Neural cell (in vitro differentiated cells): ENCODE results near the gene EHD1. TPM values are rescaled to one million over a fixed set of nuclear protein-coding genes. Genes with fewer than 3 reads are reported as not detected.

Experiments used
- H2AFZ ChIP-seq: fragments of 200-600, 300-800 bp; sonication (generic), shearing (Covaris generic); 2 replicates; pipeline ENCODE4 v1.6.0; 2014; ENCODE audit warnings: low read depth, mild to moderate bottlenecking, antibody characterized with exemption, low read length, moderate library complexity
- H3F3A ChIP-seq: fragments of 200-600 bp; shearing (Covaris generic); 2 replicates; pipeline ENCODE4 v1.6.1; 2016; ENCODE audit warnings: mild to moderate bottlenecking, moderate library complexity, mixed read lengths, antibody characterized with exemption, low read length; ENCODE audit not compliant: insufficient read depth, poor library complexity, severe bottlenecking
- H3K27ac ChIP-seq: fragments of 200-600, 300-800 bp; sonication (generic), shearing (Covaris generic); 2 replicates; pipeline ENCODE4 v1.5.1; 2014; ENCODE audit warnings: mild to moderate bottlenecking, low read length, moderate library complexity
- H3K27me3 ChIP-seq: fragments of 300-800, 200-600 bp; sonication (generic), shearing (Covaris generic); 2 replicates; pipeline ENCODE4 v1.6.0; 2014; ENCODE audit warnings: mild to moderate bottlenecking, low read depth, low read length, moderate library complexity; ENCODE audit not compliant: insufficient read depth
- H3K36me3 ChIP-seq: fragments of 300-800, 200-600 bp; sonication (generic), shearing (Covaris generic); 2 replicates; pipeline ENCODE4 v1.5.1; 2014; ENCODE audit warnings: mild to moderate bottlenecking, antibody characterized with exemption, low read length, moderate library complexity; ENCODE audit not compliant: insufficient read depth
- H3K4me2 ChIP-seq: fragments of 300-800, 200-600 bp; sonication (generic), shearing (Covaris generic); 2 replicates; pipeline ENCODE4 v1.6.0; 2014; ENCODE audit warnings: mild to moderate bottlenecking, low read length
- H3K4me3 ChIP-seq: fragments of 300-800, 200-600 bp; sonication (generic), shearing (Covaris generic); 2 replicates; pipeline ENCODE4 v1.5.1; 2014; ENCODE audit warnings: mild to moderate bottlenecking, low read length, moderate library complexity
- H3K79me2 ChIP-seq: fragments of 200-600 bp; shearing (Covaris generic); replicated peaks from 2 replicates; pipeline ENCODE4 v1.6.0; 2014; ENCODE audit warnings: mild to moderate bottlenecking, low read length, moderate library complexity; ENCODE audit not compliant: insufficient read depth
- H3K9ac ChIP-seq: fragments of 300-800, 200-600 bp; sonication (generic), shearing (Covaris generic); 2 replicates; pipeline ENCODE4 v1.6.1; 2016; ENCODE audit warnings: mild to moderate bottlenecking, low read length, mixed read lengths
- H3K9me2 ChIP-seq: fragments of 200-600 bp; shearing (Covaris generic); 2 replicates; pipeline ENCODE4 v1.6.1; 2016; ENCODE audit warnings: mild to moderate bottlenecking, low read length, mixed read lengths; ENCODE audit not compliant: insufficient read depth
- H3K9me3 ChIP-seq: fragments of 200-600, 300-800 bp; sonication (generic), shearing (Covaris generic); 2 replicates; pipeline ENCODE4 v1.6.1; 2016; ENCODE audit warnings: mild to moderate bottlenecking, mixed run types, low read length, moderate library complexity, mixed read lengths
- H4K20me1 ChIP-seq: fragments of 200-600 bp; shearing (Covaris generic); 2 replicates; pipeline ENCODE4 v1.6.1; 2016; ENCODE audit warnings: mild to moderate bottlenecking, mixed run types; ENCODE audit not compliant: insufficient read depth
- EP300 ChIP-seq: fragments of 450-650 bp; conservative IDR thresholded peaks from 2 replicates; pipeline ENCODE4 v1.6.1; 2014; ENCODE audit warnings: antibody characterized with exemption, mild to moderate bottlenecking, moderate library complexity; ENCODE audit not compliant: poor library complexity, severe bottlenecking
- EZH2 ChIP-seq: fragments of 200-600, 300-800 bp; shearing (Covaris generic), sonication (generic); IDR thresholded peaks from 2 replicates; pipeline ENCODE4 v1.6.1; 2014; ENCODE audit warnings: antibody characterized with exemption, low read length, borderline replicate concordance, mild to moderate bottlenecking; ENCODE audit not compliant: insufficient read depth, poor library complexity, severe bottlenecking
- MXI1 ChIP-seq: fragments of 450-650 bp; conservative IDR thresholded peaks from 2 replicates; pipeline ENCODE4 v1.6.1; 2014; ENCODE audit warnings: antibody characterized with exemption, mild to moderate bottlenecking; ENCODE audit not compliant: poor library complexity, severe bottlenecking
- POLR2AphosphoS5 ChIP-seq: IDR thresholded peaks from 2 replicates; pipeline ENCODE4 v1.6.1; 2012
- RAD21 ChIP-seq: fragments of 450-650 bp; conservative IDR thresholded peaks from 2 replicates; pipeline ENCODE4 v1.6.1; 2014; ENCODE audit warnings: antibody characterized with exemption, mild to moderate bottlenecking, moderate library complexity
- SMC3 ChIP-seq: fragments of 450-650 bp; conservative IDR thresholded peaks from 2 replicates; pipeline ENCODE4 v1.6.1; 2014; ENCODE audit warnings: antibody characterized with exemption, mild to moderate bottlenecking, moderate library complexity; ENCODE audit not compliant: poor library complexity
- TAF1 ChIP-seq: IDR thresholded peaks from 2 replicates; pipeline ENCODE4 v1.6.1; 2012; ENCODE audit warnings: low read depth
- polyA plus RNA-seq: library from polyadenylated mRNA; depleted of rRNA; stranded (reverse); fragments of >200 nt; gene quantifications from 2 replicates; pipeline ENCODE4 v1.2.3, GENCODE V29; 2014
- TF ChIP-seq, protein P1 (sequence below): fragments of 450-650 bp; IDR thresholded peaks from 2 replicates; pipeline ENCODE4 v1.5.1; 2014; ENCODE audit warnings: antibody characterized with exemption, mild to moderate bottlenecking, moderate library complexity; ENCODE audit not compliant: poor library complexity, severe bottlenecking
- TF ChIP-seq, protein P2 (sequence below): IDR thresholded peaks from 2 replicates; pipeline ENCODE4 v1.6.1; 2012; ENCODE audit warnings: borderline replicate concordance

EHD1 gene
- polyA plus RNA-seq, 1 donor from 2014 or later, result 26.4 TPM

DNA sequence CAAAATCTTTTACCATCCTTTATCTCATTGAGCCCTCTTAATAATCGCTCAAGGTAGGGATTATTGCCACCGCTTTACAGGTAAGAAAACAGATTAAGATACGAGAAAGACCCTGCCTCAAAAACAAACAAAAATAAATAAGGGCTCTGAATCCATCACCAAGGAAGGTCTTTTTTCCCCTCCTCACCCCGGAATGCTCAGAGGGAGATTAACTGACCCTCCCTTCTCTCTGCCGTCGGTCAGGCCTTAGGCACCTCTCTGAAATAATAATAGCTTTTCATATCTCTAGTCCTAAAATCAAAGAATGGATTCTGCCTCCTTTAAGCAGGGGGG is 39.2 kb upstream of the EHD1 start:
- no peak overlapping the region for H3K27ac ChIP-seq
- H3K36me3 ChIP-seq, result no peaks in the 10 kb centered on the region
- peaks cover 7% of the 10 kb centered on the region for H3K79me2 ChIP-seq
- H3K4me2 ChIP-seq, result no peak overlapping the region
- H3K9me3 ChIP-seq, result no peaks in the 10 kb centered on the region
- no peak for TF ChIP-seq POLR2AphosphoS5
- H3K9ac ChIP-seq, result peak overlapping the region; percentile 15
- no peaks in the 10 kb centered on the region for H4K20me1 ChIP-seq
- no peaks in the 10 kb centered on the region for H3K9me2 ChIP-seq
- H2AFZ ChIP-seq, result peak overlapping the region; percentile 43
- H3K27me3 ChIP-seq, result no peaks in the 10 kb centered on the region
- H3K4me3 ChIP-seq, result peak overlapping the region; percentile 72
- H3F3A ChIP-seq, result no peaks in the 10 kb centered on the region

DNA sequence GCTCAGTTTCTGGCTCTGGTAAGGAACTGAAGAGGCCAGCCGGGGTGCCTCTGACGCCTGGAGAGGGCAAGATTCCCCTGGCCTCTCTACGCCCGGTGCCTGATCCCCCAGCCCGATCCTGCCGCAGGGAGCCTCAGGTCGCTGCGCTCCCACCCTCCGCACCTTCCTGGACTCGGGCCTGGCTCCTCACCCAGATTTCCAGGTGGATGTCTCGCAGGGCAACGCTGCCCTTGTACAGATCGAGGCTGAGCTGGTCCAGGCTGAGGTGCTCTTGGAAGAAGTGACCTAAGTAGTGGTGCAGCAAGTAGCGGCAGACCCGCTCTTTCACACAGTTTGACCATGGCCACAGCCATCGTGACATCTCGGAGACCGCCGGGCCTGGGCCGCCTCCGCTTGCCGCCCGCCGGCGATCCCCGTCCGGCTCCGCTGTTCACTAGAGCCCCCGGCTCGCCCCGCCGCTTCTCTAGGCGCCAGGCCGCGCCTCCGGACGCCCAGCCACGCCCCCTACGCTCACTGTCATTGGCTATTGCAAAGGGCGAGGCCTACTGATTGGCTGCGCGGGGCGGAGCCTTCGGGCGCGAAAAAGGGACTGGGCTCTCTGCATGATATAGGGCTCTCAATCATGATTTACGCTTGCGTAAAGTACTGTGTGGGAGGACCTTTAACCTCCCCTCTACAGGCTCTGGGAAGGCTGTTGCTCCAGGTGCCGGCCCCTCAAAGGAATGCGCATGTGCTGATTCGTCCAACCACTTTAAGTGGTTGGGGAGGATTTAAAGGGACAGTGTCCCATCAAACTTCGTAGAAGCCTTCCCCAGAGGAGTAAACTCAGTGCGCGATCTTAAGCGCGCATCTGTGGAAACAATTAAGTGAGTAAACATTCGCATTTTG is 38.6 kb upstream of the EHD1 start, which contains the start of gene ATG2A:
ATG2A (minus strand) TSS at position 435 of the 888 bp plus-strand sequence; CDS start at position 361, 74 bp downstream.
- H3F3A ChIP-seq, result no peaks in the 10 kb centered on the region
- H3K4me2 ChIP-seq, result peak within 1 kb of the TSS; percentile 84
- no peaks in the 10 kb centered on the region for H3K9me3 ChIP-seq
- H2AFZ ChIP-seq, result peak within 1 kb of the TSS; percentile 43
- peak within 1 kb of the TSS; percentile 52 for H3K27ac ChIP-seq
- H3K4me3 ChIP-seq, result peak within 1 kb of the TSS; percentile 72
- peak within 1 kb of the TSS; percentile 78 for H3K9ac ChIP-seq
- H3K9me2 ChIP-seq, result no peaks in the 10 kb centered on the region
- TF ChIP-seq EP300, result no peak
- TF ChIP-seq RAD21, result peak; percentile 15
- TF ChIP-seq MXI1, result peak; percentile 100
- no peak for TF ChIP-seq EZH2
- TF ChIP-seq POLR2AphosphoS5, result peak; percentile 57
- TF ChIP-seq, protein P1, sequence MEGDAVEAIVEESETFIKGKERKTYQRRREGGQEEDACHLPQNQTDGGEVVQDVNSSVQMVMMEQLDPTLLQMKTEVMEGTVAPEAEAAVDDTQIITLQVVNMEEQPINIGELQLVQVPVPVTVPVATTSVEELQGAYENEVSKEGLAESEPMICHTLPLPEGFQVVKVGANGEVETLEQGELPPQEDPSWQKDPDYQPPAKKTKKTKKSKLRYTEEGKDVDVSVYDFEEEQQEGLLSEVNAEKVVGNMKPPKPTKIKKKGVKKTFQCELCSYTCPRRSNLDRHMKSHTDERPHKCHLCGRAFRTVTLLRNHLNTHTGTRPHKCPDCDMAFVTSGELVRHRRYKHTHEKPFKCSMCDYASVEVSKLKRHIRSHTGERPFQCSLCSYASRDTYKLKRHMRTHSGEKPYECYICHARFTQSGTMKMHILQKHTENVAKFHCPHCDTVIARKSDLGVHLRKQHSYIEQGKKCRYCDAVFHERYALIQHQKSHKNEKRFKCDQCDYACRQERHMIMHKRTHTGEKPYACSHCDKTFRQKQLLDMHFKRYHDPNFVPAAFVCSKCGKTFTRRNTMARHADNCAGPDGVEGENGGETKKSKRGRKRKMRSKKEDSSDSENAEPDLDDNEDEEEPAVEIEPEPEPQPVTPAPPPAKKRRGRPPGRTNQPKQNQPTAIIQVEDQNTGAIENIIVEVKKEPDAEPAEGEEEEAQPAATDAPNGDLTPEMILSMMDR, result no peak
- TF ChIP-seq, protein P2, sequence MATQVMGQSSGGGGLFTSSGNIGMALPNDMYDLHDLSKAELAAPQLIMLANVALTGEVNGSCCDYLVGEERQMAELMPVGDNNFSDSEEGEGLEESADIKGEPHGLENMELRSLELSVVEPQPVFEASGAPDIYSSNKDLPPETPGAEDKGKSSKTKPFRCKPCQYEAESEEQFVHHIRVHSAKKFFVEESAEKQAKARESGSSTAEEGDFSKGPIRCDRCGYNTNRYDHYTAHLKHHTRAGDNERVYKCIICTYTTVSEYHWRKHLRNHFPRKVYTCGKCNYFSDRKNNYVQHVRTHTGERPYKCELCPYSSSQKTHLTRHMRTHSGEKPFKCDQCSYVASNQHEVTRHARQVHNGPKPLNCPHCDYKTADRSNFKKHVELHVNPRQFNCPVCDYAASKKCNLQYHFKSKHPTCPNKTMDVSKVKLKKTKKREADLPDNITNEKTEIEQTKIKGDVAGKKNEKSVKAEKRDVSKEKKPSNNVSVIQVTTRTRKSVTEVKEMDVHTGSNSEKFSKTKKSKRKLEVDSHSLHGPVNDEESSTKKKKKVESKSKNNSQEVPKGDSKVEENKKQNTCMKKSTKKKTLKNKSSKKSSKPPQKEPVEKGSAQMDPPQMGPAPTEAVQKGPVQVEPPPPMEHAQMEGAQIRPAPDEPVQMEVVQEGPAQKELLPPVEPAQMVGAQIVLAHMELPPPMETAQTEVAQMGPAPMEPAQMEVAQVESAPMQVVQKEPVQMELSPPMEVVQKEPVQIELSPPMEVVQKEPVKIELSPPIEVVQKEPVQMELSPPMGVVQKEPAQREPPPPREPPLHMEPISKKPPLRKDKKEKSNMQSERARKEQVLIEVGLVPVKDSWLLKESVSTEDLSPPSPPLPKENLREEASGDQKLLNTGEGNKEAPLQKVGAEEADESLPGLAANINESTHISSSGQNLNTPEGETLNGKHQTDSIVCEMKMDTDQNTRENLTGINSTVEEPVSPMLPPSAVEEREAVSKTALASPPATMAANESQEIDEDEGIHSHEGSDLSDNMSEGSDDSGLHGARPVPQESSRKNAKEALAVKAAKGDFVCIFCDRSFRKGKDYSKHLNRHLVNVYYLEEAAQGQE, result peak; percentile 85
- peak; percentile 75 for TF ChIP-seq TAF1
- TF ChIP-seq SMC3, result no peak
- H4K20me1 ChIP-seq, result no peaks in the 10 kb centered on the region
- H3K79me2 ChIP-seq, result peaks cover 7% of the 10 kb centered on the region
- H3K27me3 ChIP-seq, result no peaks in the 10 kb centered on the region
- no peaks in the 10 kb centered on the region for H3K36me3 ChIP-seq
